GM18858 (cell line): ENCODE results near the gene TSSK1B.
"Not testable (repeated sequence)": the region's sequence is repeated elsewhere in the genome, so short reads cannot be mapped to it uniquely, and the experiment has no call there.

Source experiments
- ATAC-seq: cut with Tn5 transposase; IDR thresholded peaks from one replicate; pipeline ENCODE4 v1.9.1; 2021; ENCODE audit not compliant: unreplicated experiment

TSSK1B gene, protein sequence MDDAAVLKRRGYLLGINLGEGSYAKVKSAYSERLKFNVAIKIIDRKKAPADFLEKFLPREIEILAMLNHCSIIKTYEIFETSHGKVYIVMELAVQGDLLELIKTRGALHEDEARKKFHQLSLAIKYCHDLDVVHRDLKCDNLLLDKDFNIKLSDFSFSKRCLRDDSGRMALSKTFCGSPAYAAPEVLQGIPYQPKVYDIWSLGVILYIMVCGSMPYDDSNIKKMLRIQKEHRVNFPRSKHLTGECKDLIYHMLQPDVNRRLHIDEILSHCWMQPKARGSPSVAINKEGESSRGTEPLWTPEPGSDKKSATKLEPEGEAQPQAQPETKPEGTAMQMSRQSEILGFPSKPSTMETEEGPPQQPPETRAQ

GRCh38 chr5:113434889-113435288, at the start of gene TSSK1B:
TSS of gene TSSK1B (minus strand) at chr5:113434989. CDS start at chr5:113434839, 150 bp downstream.
- ATAC-seq = no peak

GRCh38 chr5:113480243-113480642, 45.5 kb upstream of the TSSK1B start:
- no peak for ATAC-seq

DNA sequence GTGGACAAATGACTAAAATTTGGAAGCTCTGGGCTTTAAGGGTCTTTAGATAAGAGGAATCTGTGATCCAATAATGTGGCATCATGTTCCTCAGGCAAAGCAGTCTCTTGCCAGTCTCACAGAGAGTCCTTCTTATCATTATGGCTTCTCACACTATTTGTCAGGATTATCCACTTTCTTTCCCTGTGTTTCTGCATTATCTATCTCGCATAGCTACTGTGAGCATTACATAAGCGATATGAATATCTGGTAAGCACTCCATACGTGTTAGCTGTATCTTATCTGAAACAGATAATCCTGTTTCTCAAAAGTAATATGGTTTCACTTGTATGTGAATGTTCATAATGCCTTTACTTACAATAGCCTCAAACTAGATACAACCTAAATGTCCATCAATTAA, 43.9 kb upstream of the TSSK1B start:
- ATAC-seq = no peak

DNA sequence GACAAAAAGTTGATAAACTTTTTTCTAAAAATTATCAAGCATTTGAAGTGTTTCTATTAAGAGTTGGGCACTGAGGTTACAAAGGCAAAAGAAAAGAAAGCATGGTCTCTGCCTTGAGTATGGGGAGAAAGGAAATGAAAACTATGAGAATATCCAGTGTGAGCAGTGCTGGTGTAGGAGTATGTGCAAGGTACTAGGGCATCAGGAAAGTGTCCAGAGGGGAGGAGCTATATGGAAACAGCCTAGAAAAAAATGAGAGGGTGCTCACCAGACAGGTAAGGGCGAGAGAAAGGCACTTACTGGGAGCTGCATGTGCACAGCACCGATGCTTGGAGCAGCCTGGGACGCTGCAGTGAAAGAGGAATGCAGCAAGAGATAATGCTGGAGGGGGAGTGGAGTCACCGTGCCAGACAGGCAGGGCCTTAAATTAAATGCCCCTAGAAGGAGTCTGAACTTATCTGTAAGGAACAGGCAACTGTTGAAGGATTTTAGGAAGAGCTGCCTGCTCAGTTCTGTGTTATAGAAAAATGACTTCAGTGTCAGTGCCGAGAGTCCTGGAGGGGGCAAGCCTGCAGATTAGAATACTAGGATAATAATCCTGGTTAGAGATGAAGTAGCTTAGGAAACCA, 39.4 kb upstream of the TSSK1B start:
- ATAC-seq = no peak

DNA sequence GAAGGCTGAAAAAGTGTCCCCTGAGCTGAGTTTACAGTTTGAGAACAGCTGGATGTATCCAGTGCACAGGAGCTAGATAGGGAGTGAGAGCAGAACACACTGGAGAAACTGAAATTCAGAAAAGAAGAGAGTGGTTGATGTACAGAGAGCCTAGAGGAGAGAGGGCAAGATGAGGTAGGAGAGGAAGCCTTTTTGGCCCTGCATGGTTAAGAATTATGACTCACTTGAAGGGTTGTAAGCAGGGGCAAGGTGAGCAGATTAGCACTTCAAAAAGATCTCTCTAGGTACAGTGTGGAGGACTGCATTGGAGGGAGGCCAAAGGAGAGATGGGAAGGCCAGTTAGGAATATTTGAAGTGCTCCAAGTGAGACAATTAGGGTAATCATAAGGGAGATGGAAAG, 28.2 kb upstream of the TSSK1B start:
- ATAC-seq = no peak

- not testable (repeated sequence) for ATAC-seq
Observed at GRCh38 chr5:113457106-113457505, 22.3 kb upstream of the TSSK1B start.

GRCh38 chr5:113452941-113453340, 18.2 kb upstream of the TSSK1B start:
- no peak for ATAC-seq

DNA sequence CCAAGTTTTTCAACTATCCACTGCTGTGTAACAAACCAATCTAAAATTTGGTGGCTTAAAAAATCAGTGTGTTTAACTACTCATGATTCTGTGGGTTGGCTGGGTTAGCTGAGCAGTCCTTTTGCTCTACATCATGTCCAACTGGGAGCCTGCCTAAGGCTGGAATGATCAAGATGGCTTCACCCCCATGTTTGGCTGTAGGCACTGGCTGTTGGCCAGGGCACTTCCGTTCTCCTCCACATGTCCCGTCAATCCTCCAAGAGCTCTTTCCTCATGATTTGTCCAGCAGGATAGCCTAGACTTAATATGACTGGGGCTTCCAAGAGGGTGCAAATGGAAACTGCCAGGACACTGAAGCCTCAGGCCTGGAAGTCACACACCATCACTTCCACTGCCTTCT, 17.0 kb upstream of the TSSK1B start:
- no peak for ATAC-seq

DNA sequence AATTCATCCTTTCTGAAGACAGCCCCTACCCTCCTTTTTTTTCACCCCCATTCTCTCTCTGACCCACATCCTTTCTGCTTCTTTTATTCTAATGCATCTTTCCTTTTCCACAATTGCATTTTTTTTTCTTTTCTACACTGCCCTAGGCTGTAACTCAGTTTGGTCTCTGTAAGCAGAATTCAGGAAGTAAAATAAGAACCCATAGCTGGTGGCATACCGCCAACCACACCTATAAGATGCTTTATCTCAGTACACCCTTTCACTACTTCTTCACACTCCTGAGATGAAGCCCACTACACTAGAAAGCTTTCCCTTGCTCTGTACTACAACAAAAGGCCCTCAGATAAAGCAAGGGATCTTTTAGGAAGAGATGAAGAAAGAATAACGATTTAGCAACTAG, 16.1 kb upstream of the TSSK1B start:
- no peak for ATAC-seq

- no peak for ATAC-seq
Observed at GRCh38 chr5:113450462-113450861, 15.7 kb upstream of the TSSK1B start.

- ATAC-seq = no peak
Observed at GRCh38 chr5:113448252-113448651, 13.5 kb upstream of the TSSK1B start.

- no peak for ATAC-seq
Observed at GRCh38 chr5:113447498-113448050, 12.8 kb upstream of the TSSK1B start.

DNA sequence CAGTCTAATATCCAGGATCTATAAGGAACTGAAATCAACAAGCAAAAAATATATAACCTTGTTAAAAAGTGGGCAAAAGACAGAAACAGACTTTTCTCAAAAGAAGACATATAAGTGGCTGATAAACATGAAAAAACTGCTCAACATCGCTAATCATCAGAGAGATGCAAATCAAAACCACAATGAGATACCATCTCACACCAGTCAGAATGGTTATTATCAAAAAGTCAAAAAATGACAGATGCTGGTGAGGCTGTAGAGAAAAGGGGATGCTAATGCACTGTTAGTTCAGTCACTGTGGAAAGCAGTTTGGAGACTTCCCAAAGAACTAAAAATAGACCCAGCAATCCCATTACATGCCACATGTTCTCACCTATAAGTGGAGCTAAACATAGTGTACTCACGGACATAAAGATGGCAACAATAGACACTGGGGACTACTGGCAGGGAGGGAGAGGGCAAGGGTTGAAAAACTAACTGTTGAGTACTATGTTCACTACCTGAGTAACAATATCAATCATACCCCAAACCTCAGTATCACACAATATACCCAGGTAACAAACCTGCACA, 11.7 kb upstream of the TSSK1B start:
- no peak for ATAC-seq

DNA sequence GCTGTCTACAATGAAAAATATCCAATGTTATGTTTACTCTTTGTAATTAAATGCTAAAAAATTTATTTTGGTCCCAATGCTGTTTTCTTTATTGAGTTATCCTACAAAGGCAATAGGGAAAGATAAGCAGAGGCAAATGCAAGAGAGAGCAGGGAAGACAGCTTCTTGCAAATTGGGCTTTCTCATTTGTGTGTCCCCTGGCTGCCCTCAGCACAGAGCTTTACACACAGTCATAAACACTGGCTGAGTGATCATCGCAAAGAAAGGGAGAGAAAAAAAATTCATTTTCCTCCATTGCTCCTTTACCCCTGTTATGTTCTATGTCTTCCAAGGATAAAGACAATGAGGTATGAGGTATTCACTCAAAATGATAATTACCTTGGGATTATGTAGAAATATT, 2.3 kb upstream of the TSSK1B start:
- ATAC-seq = no peak

DNA sequence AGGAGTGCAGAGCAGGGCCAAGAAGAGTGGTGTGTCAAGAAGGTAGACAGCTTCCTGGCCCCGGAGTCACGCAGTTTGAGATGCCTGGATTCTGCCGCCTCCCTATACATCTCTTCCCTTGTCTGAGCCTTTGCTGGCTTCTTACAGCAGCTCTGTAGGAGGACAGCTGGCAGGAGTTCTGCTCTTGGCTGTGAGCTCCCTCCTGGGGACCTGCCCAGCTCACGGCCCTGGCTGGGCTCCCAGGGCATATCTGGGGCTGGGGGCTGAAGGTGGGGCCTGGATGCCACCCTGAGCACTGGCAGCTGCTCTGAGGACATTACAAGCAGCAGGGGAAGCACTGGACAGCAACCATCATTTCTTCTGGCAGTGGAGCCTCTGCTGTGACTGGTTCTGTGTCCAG, 786 bp upstream of the TSSK1B start:
- ATAC-seq = no peak

DNA sequence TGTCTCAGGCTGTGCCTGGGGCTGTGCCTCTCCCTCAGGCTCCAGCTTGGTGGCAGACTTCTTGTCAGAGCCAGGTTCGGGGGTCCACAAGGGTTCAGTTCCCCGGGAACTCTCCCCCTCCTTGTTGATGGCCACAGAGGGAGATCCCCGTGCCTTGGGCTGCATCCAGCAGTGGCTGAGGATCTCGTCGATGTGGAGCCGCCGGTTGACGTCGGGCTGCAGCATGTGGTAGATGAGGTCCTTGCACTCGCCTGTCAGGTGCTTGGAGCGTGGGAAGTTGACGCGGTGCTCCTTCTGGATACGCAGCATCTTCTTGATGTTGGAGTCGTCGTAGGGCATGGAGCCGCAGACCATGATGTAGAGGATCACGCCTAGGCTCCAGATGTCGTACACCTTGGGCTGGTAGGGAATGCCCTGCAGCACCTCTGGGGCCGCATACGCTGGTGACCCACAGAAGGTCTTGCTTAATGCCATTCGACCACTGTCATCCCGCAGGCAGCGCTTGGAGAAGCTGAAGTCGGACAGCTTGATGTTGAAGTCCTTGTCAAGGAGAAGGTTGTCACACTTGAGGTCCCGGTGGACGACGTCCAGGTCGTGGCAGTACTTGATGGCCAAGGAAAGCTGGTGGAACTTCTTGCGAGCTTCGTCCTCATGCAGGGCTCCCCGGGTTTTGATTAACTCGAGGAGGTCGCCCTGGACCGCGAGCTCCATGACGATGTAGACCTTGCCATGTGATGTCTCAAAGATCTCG, 752 bp downstream of the TSSK1B start:
- no peak for ATAC-seq

- no peak for ATAC-seq
Observed at GRCh38 chr5:113433071-113433470, 1.7 kb downstream of the TSSK1B start.

DNA sequence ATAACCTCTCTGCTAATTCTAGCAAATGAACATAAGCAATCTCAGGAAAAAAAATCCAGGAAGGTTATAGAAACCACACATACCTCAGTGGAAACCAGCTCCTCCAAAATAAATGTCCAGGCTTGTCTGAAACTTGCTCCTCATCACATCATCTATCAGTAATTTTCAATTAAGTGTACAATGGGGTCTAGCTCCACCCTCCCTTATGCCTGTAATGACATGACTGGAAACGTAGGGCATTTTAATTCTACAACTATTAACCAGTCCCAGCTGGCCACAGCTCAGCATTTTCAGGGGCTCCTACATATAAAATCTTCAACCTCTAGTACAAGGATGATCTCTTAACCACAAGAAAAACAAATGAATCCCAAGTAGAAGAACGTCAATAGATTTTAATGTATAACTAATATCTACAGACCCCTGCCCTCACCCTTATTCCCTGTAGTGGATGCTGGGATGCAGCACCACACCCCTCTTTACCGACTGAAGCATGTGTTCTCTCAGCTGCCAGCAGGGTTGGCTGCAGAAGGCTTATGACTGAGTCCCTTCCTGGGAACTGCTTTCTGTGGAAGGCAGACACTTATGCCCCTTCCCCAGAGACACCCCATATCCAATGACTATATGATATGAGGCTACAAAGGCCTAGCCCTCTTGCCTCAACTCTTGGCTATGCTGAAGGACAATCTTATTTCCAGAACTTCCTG, 6.8 kb downstream of the TSSK1B start:
- no peak for ATAC-seq

- ATAC-seq = no peak
Observed at GRCh38 chr5:113425909-113426308, 8.9 kb downstream of the TSSK1B start.

DNA sequence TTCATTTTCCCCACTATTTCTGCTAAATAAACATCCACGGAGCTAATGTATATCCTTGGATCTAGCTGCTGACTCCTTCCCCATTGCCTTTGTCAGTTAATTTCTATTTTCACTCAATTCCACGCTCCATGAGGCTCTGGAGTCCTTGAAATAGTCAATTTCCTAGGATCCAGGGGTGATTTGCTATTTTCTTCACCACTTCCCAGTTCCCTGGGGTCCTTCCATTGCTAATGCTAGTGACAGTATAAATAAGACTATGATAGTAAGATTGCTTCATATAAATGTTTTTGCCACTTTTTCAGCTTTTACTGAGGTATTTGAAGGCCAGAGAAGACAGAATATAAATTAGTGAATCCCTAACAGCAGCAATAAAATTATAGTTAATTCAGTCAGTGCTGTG, 13.1 kb downstream of the TSSK1B start:
- no peak for ATAC-seq

GRCh38 chr5:113405530-113405929, 29.3 kb downstream of the TSSK1B start:
- ATAC-seq = no peak
